Measurements from ENCODE around the gene SAMD9L. TPM values are rescaled to one million over a fixed set of nuclear protein-coding genes. Genes with fewer than 3 reads are reported as not detected.

SAMD9L gene
- total RNA-seq, 1 donor from 2014 or later: not detected

- DNase-seq (ENCODE audit: low read depth, low spot score): no peak
- peaks cover 47% of the 10 kb centered on the region for H3K27me3 Mint-ChIP-seq (ENCODE audit: low read depth)
- no peaks in the 10 kb centered on the region for H3K36me3 Mint-ChIP-seq (ENCODE audit: low read depth)
- no peak overlapping the region for H3K27ac Mint-ChIP-seq (ENCODE audit: unreplicated experiment)
- no peaks in the 10 kb centered on the region for H3K4me1 Mint-ChIP-seq
- H3K9me3 Mint-ChIP-seq: no peaks in the 10 kb centered on the region
- TF ChIP-seq, protein P1, sequence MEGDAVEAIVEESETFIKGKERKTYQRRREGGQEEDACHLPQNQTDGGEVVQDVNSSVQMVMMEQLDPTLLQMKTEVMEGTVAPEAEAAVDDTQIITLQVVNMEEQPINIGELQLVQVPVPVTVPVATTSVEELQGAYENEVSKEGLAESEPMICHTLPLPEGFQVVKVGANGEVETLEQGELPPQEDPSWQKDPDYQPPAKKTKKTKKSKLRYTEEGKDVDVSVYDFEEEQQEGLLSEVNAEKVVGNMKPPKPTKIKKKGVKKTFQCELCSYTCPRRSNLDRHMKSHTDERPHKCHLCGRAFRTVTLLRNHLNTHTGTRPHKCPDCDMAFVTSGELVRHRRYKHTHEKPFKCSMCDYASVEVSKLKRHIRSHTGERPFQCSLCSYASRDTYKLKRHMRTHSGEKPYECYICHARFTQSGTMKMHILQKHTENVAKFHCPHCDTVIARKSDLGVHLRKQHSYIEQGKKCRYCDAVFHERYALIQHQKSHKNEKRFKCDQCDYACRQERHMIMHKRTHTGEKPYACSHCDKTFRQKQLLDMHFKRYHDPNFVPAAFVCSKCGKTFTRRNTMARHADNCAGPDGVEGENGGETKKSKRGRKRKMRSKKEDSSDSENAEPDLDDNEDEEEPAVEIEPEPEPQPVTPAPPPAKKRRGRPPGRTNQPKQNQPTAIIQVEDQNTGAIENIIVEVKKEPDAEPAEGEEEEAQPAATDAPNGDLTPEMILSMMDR (conservative IDR thresholded peaks at IDR 0.05): no peak
- no peak overlapping the region for H3K4me3 Mint-ChIP-seq
Measured at GRCh38 chr7:93146472-93147141, 1.6 kb downstream of the SAMD9L start.

GRCh38 chr7:93146036-93146435, 2.1 kb downstream of the SAMD9L start:
- Mint-ChIP-seq H3K4me3 (no peak overlapping the region), H3K27ac (ENCODE audit: unreplicated experiment) (no peak overlapping the region), H3K27me3 (ENCODE audit: low read depth) (peaks cover 47% of the 10 kb centered on the region), H3K4me1 (no peaks in the 10 kb centered on the region), H3K36me3 (ENCODE audit: low read depth) (no peaks in the 10 kb centered on the region), H3K9me3 (no peaks in the 10 kb centered on the region)
- TF ChIP-seq, protein P1 (conservative IDR thresholded peaks at IDR 0.05): no peak
- DNase-seq (ENCODE audit: low read depth, low spot score): no peak

GRCh38 chr7:93145354-93145753, 2.8 kb downstream of the SAMD9L start:
- H3K4me3 Mint-ChIP-seq: no peak overlapping the region
- H3K4me1 Mint-ChIP-seq: no peaks in the 10 kb centered on the region
- no peak overlapping the region for H3K27ac Mint-ChIP-seq (ENCODE audit: unreplicated experiment)
- no peaks in the 10 kb centered on the region for H3K9me3 Mint-ChIP-seq
- TF ChIP-seq, protein P1 (conservative IDR thresholded peaks at IDR 0.05): no peak
- H3K36me3 Mint-ChIP-seq (ENCODE audit: low read depth): no peaks in the 10 kb centered on the region
- no peak for DNase-seq (ENCODE audit: low read depth, low spot score)
- peaks cover 42% of the 10 kb centered on the region for H3K27me3 Mint-ChIP-seq (ENCODE audit: low read depth)

DNA sequence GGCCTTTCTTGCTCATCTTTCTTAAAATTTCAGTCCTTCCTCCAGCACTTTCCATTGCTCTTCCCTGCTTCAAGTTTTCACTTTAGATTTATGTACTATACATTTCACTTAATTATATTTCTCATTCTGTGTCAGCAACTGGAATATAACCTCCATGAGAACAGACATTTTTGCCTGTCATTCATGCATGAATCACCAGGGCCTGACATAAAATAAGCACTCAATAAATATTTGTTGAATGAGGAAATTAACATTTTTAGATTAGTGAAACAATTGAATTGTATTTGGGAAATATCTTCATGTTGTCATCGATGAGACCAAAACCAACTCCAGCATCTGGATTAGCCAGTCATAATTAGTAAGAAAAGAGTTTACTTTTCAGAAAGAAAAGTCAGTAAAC, 6.1 kb downstream of the SAMD9L start:
- TF ChIP-seq, protein P1 (conservative IDR thresholded peaks at IDR 0.05): no peak
- H3K27me3 Mint-ChIP-seq (ENCODE audit: low read depth): peaks cover 24% of the 10 kb centered on the region
- no peak overlapping the region for H3K4me3 Mint-ChIP-seq
- DNase-seq (ENCODE audit: low read depth, low spot score): no peak
- H3K9me3 Mint-ChIP-seq: no peaks in the 10 kb centered on the region
- H3K27ac Mint-ChIP-seq (ENCODE audit: unreplicated experiment): no peak overlapping the region
- H3K4me1 Mint-ChIP-seq: no peaks in the 10 kb centered on the region
- H3K36me3 Mint-ChIP-seq (ENCODE audit: low read depth): no peaks in the 10 kb centered on the region

DNA sequence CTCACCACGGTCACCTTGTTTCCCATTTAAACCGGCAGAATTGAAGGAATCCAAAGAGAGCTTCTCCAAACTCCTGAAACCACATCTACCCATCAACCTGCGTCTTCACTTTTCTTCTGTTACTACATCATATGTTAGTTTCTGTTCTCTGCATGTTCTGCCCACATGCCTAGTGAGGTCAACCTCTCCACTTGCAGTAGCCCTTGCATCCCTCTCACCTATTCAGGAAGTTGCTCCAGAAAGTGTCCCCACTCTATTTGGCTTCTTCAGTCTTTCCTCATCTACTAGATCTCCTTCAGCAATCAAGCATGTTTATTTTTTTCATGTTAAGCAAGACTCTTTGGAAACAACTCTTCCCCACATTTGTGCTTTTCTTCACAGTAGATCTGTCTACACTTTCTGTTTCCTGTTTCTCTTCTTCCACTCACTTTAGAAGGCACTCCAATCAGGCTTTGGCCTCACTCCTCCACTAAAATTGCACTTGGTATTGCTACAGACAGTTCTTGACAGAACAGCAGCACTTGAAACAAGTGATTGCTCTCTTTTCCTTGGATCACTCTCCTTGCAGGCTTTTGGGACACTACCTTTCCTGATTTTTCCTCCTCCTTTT, 7.5 kb downstream of the SAMD9L start:
- no peak for DNase-seq (ENCODE audit: low read depth, low spot score)
- Mint-ChIP-seq H3K4me1 (no peaks in the 10 kb centered on the region), H3K27ac (ENCODE audit: unreplicated experiment) (no peak overlapping the region), H3K27me3 (ENCODE audit: low read depth) (peaks cover 16% of the 10 kb centered on the region), H3K36me3 (ENCODE audit: low read depth) (no peaks in the 10 kb centered on the region), H3K4me3 (no peak overlapping the region), H3K9me3 (no peaks in the 10 kb centered on the region)
- TF ChIP-seq, protein P1 (conservative IDR thresholded peaks at IDR 0.05): no peak

Measured in neural crest cell (in vitro differentiated cells).